ENCODE measurements around the gene RAPGEF6.
A peak's percentile ranks its signal among the peaks of the same experiment; 100 is the strongest.
"Not testable (repeated sequence)": the region's sequence is repeated elsewhere in the genome, so short reads cannot be mapped to it uniquely, and the experiment has no call there.

RAPGEF6 gene

GRCh38 chr5:131460133-131460532 lies 174.9 kb downstream of the RAPGEF6 start:
- intact Hi-C loops (cut with DNase I), result no loop called here

GRCh38 chr5:131459216-131459615 lies 175.8 kb downstream of the RAPGEF6 start:
- intact Hi-C loops (cut with DNase I), result no loop called here
- DNase-seq, result no peak

More at GRCh38 chr5:131460133-131460532, 174.9 kb downstream of the RAPGEF6 start:
- DNase-seq, result no peak

- intact Hi-C loops (cut with DNase I), result no loop called here
- no peak for DNase-seq
Measured at GRCh38 chr5:131457193-131457592, 177.8 kb downstream of the RAPGEF6 start.

- DNase-seq, result no peak
- intact Hi-C loops (cut with DNase I), result no loop called here
Measured at GRCh38 chr5:131450941-131451340, 184.1 kb downstream of the RAPGEF6 start.

- no peak for DNase-seq
- intact Hi-C loops (cut with DNase I), result loop anchor here (5.0 kb wide), 1 partner anchor 571 kb away; the partner anchor contains the start of gene ACSL6
Measured at GRCh38 chr5:131441184-131441583, 193.8 kb downstream of the RAPGEF6 start.

GRCh38 chr5:131436081-131436480 lies 198.9 kb downstream of the RAPGEF6 start:
- peak in 3 of 10 donors; percentile 13 to 77 (median 21) for DNase-seq

GRCh38 chr5:131433109-131433508 lies 201.9 kb downstream of the RAPGEF6 start:
- no peak for DNase-seq
- intact Hi-C loops (cut with DNase I), result no loop called here

More at GRCh38 chr5:131436081-131436480, 198.9 kb downstream of the RAPGEF6 start:
- intact Hi-C loops (cut with DNase I), result no loop called here

GRCh38 chr5:131431794-131432193 lies 203.2 kb downstream of the RAPGEF6 start:
- intact Hi-C loops (cut with DNase I), result no loop called here
- DNase-seq, result no peak

GRCh38 chr5:131430794-131431193 lies 204.2 kb downstream of the RAPGEF6 start:
- no peak for DNase-seq
- intact Hi-C loops (cut with DNase I), result no loop called here

GRCh38 chr5:131426011-131426410 lies 209.0 kb downstream of the RAPGEF6 start:
- intact Hi-C loops (cut with DNase I), result no loop called here
- no peak for DNase-seq

GRCh38 chr5:131423056-131423455 lies 212.0 kb downstream of the RAPGEF6 start:
- intact Hi-C loops (cut with DNase I), result loop anchor here (5.0 kb wide), 1 partner anchor 584 kb away; no protein-coding TSS in a partner anchor
- no peak for DNase-seq

- no peak for DNase-seq
- intact Hi-C loops (cut with DNase I), result loop anchor here (5.0 kb wide), 1 partner anchor 587 kb away; no protein-coding TSS in a partner anchor
Measured at GRCh38 chr5:131419877-131420276, 215.2 kb downstream of the RAPGEF6 start.

- intact Hi-C loops (cut with DNase I), result no loop called here
- DNase-seq, result no peak
Measured at GRCh38 chr5:131418846-131419245, 216.2 kb downstream of the RAPGEF6 start.

- peak; percentile 54 to 94 (median 84) for DNase-seq
- intact Hi-C loops (cut with DNase I), result loop anchor here (1.0 to 2.0 kb wide), 2 partner anchors 153 to 246 kb away; partner anchors contain the start of gene CDC42SE2
Measured at GRCh38 chr5:131417240-131417869, 217.7 kb downstream of the RAPGEF6 start.

- DNase-seq, result no peak
- intact Hi-C loops (cut with DNase I), result loop anchor here (1.0 to 2.0 kb wide), 2 partner anchors 152 to 245 kb away; partner anchors contain the start of gene CDC42SE2
Measured at GRCh38 chr5:131416729-131417128, 218.3 kb downstream of the RAPGEF6 start.

GRCh38 chr5:131413605-131414559 lies 221.1 kb downstream of the RAPGEF6 start:
- intact Hi-C loops (cut with DNase I), result no loop called here
- DNase-seq, result no peak

GRCh38 chr5:131406975-131407638 lies 227.9 kb downstream of the RAPGEF6 start:
- intact Hi-C loops (cut with DNase I), result no loop called here
- DNase-seq, result no peak

GRCh38 chr5:131406076-131406475 lies 229.0 kb downstream of the RAPGEF6 start:
- intact Hi-C loops (cut with DNase I), result no loop called here
- no peak for DNase-seq

GRCh38 chr5:131405674-131406073 lies 229.4 kb downstream of the RAPGEF6 start:
- intact Hi-C loops (cut with DNase I), result no loop called here
- DNase-seq, result no peak

GRCh38 chr5:131400585-131400984 lies 234.4 kb downstream of the RAPGEF6 start:
- intact Hi-C loops (cut with DNase I), result no loop called here
- DNase-seq, result no peak

GRCh38 chr5:131399007-131399406 lies 236.0 kb downstream of the RAPGEF6 start:
- DNase-seq; intact Hi-C loops (cut with DNase I): not testable (repeated sequence)

All from posterior cingulate gyrus (tissue), 11 donors.